HCT116 (cell line): Measurements from ENCODE around the gene CTNNB1. TPM values are rescaled to one million over a fixed set of nuclear protein-coding genes. Genes with fewer than 3 reads are reported as not detected.
A peak's percentile ranks its signal among the peaks of the same experiment; 100 is the strongest.

ENCODE experiments used
- ATAC-seq: fragments of 200-7000 bp; cut with Tn5 transposase; 2 replicates; pipeline ENCODE4 v1.9.1; 2020; ENCODE audit warnings: mild to moderate bottlenecking, moderate library complexity
- Bru-seq: library from RNA; stranded (reverse); fragments of 400-500 nt; gene quantifications from one replicate; lab custom pipeline; 2021; lab: Mats Ljungman, UMichigan
- BruChase-seq, 2 experiments: library from RNA; stranded (reverse); fragments of 400-500 nt; gene quantifications; one replicate each; lab custom pipeline; 2021; lab: Mats Ljungman, UMichigan
- BruUV-seq: library from RNA; stranded (reverse); fragments of 400-500 nt; replicated peaks from 2 replicates; lab custom pipeline; 2021; lab: Mats Ljungman, UMichigan
- CTCF ChIA-PET: fragments of 300-600 bp; sonication (Branson Sonifier 250); formaldehyde crosslinking; loops from one replicate; lab custom pipeline; 2021; ENCODE audit warnings: antibody characterized with exemption; lab: Charles Lee
- POLR2A ChIA-PET: fragments of 300-600, 350-600 bp; sonication (Branson Sonifier 250); formaldehyde crosslinking; loops from one replicate; lab custom pipeline; 2021; ENCODE audit warnings: antibody characterized with exemption; lab: Charles Lee
- RAD21 ChIA-PET, 2 experiments: fragments of 300-600 bp; sonication (Branson Sonifier 250); formaldehyde crosslinking; loops; one replicate each; lab custom pipeline; 2023; ENCODE audit warnings: low total read pairs in 2 of 2; ENCODE audit not compliant: uncharacterized antibody in 2 of 2, unreplicated experiment in 2 of 2, low non-redundant PET in 1 of 2; lab: Charles Lee
- DNase-seq: peaks from one replicate; pipeline ENCODE4 v3.0.0-alpha.2; 2010; ENCODE audit warnings: low read depth, low spot score
- H2AFZ ChIP-seq: fragments of 200-600 bp; shearing (Covaris generic), sonication (generic); 2 replicates; pipeline ENCODE4 v1.6.1; 2017; ENCODE audit warnings: low read depth, mixed run types, mixed read lengths, antibody characterized with exemption, low read length; ENCODE audit not compliant: poor library complexity, severe bottlenecking
- H3K27ac ChIP-seq: 2 replicates; pipeline ENCODE4 v1.5.1; 2012; ENCODE audit warnings: low read depth, low read length
- H3K27me3 ChIP-seq: fragments of 200-600 bp; sonication (generic); 2 replicates; pipeline ENCODE4 v1.6.1; 2016; ENCODE audit warnings: mixed run types, low read length, mixed read lengths; ENCODE audit not compliant: insufficient read depth
- H3K36me3 ChIP-seq, 2 experiments: fragments of 200-500 bp in 1 of 2; fragments of 200-600 bp in 1 of 2; sonication (Bioruptor generic) in 1 of 2; sonication (generic) in 1 of 2; 2 replicates each; pipeline versions ENCODE4 v1.5.1 to v1.6.1; 2014 to 2016; ENCODE audit warnings: low read length in 2 of 2, inconsistent platforms in 1 of 2, mixed read lengths in 1 of 2, mixed run types in 1 of 2; ENCODE audit not compliant: insufficient read depth in 2 of 2, control insufficient read depth in 1 of 2
- H3K4me1 ChIP-seq, 2 experiments: fragments of 200-600 bp in 1 of 2; sonication (generic) in 1 of 2; 2 replicates each; pipeline versions ENCODE4 v1.5.1 to v1.6.1; 2012 to 2017; ENCODE audit warnings: low read length in 2 of 2, inconsistent platforms in 1 of 2, mild to moderate bottlenecking in 1 of 2, mixed read lengths in 1 of 2, mixed run types in 1 of 2, moderate library complexity in 1 of 2; ENCODE audit not compliant: insufficient read depth in 2 of 2, control insufficient read depth in 1 of 2
- H3K4me2 ChIP-seq: fragments of 200-600 bp; sonication (generic); 2 replicates; pipeline ENCODE4 v1.6.1; 2017; ENCODE audit warnings: mixed run types, low read length, mixed read lengths
- H3K4me3 ChIP-seq, 2 experiments: fragments of 200-600 bp in 1 of 2; sonication (generic) in 1 of 2; replicated peaks in 1 of 2; 2 replicates each; pipeline ENCODE4 v1.5.1; 2011 to 2016; ENCODE audit warnings: low read length in 2 of 2, control low read depth in 1 of 2, low read depth in 1 of 2, mild to moderate bottlenecking in 1 of 2, mixed read lengths in 1 of 2, mixed run types in 1 of 2
- H3K79me2 ChIP-seq: fragments of 200-600 bp; sonication (generic); 2 replicates; pipeline ENCODE4 v1.6.1; 2017; ENCODE audit warnings: mild to moderate bottlenecking, mixed run types, low read length, moderate library complexity, mixed read lengths; ENCODE audit not compliant: insufficient read depth
- H3K9ac ChIP-seq: fragments of 200-600 bp; sonication (generic); 2 replicates; pipeline ENCODE4 v1.6.1; 2016; ENCODE audit warnings: low read length, mixed read lengths
- H3K9me2 ChIP-seq: fragments of 200-600 bp; sonication (generic), shearing (Covaris generic); 2 replicates; pipeline ENCODE4 v1.6.1; 2017; ENCODE audit warnings: mixed run types, mild to moderate bottlenecking, moderate library complexity; ENCODE audit not compliant: insufficient read depth
- H3K9me3 ChIP-seq, 2 experiments: fragments of 200-500 bp in 1 of 2; fragments of 200-600 bp in 1 of 2; sonication (Bioruptor generic) in 1 of 2; sonication (generic) in 1 of 2; 2 replicates each; pipeline ENCODE4 v1.6.1; 2014 to 2017; ENCODE audit warnings: low read length in 2 of 2, mixed read lengths in 2 of 2, inconsistent platforms in 1 of 2, low read depth in 1 of 2, mild to moderate bottlenecking in 1 of 2, mixed run types in 1 of 2, moderate library complexity in 1 of 2; ENCODE audit not compliant: control insufficient read depth in 1 of 2, insufficient read depth in 1 of 2
- H4K20me1 ChIP-seq: fragments of 200-600 bp; sonication (generic), shearing (Covaris generic); 2 replicates; pipeline ENCODE4 v1.6.1; 2017; ENCODE audit warnings: mixed run types, mild to moderate bottlenecking, moderate library complexity; ENCODE audit not compliant: insufficient read depth
- ATF3 ChIP-seq: IDR thresholded peaks from 2 replicates; pipeline ENCODE4 v1.6.1; 2012
- CTCF ChIP-seq, 3 experiments: fragments of 200-600 bp in 1 of 3; sonication (generic) in 1 of 3; IDR thresholded peaks in 2 of 3; conservative IDR thresholded peaks in 1 of 3; 2 replicates each; pipeline ENCODE4 v1.5.1; 2012 to 2017; ENCODE audit warnings: low read depth in 2 of 3, low read length in 2 of 3, antibody characterized with exemption in 1 of 3, borderline replicate concordance in 1 of 3, control low read depth in 1 of 3, mild to moderate bottlenecking in 1 of 3, mixed read lengths in 1 of 3, mixed run types in 1 of 3, moderate library complexity in 1 of 3; ENCODE audit not compliant: insufficient read depth in 1 of 3
- EGR1 ChIP-seq: IDR thresholded peaks from 2 replicates; pipeline ENCODE4 v1.6.1; 2012; ENCODE audit warnings: low read depth
- EZH2 ChIP-seq: fragments of 200-600 bp; sonication (generic); IDR thresholded peaks from 2 replicates; pipeline ENCODE4 v1.6.1; 2017; ENCODE audit warnings: antibody characterized with exemption, mixed run types
- EZH2phosphoT487 ChIP-seq: fragments of 200-600 bp; IDR thresholded peaks from 2 replicates; pipeline ENCODE4 v1.6.1; 2018; ENCODE audit warnings: antibody characterized with exemption, borderline replicate concordance
- FOSL1 ChIP-seq: IDR thresholded peaks from 2 replicates; pipeline ENCODE4 v1.6.1; 2012; ENCODE audit warnings: low read depth
- JUND ChIP-seq: IDR thresholded peaks from 2 replicates; pipeline ENCODE4 v1.6.1; 2012
- POLR2AphosphoS5 ChIP-seq: IDR thresholded peaks from 2 replicates; pipeline ENCODE4 v1.6.1; 2011; ENCODE audit warnings: mild to moderate bottlenecking, low read depth, low read length, moderate library complexity
- RAD21 ChIP-seq: IDR thresholded peaks from 2 replicates; pipeline ENCODE4 v1.6.1; 2012; ENCODE audit warnings: low read depth, mild to moderate bottlenecking
- SIN3A ChIP-seq: IDR thresholded peaks from 2 replicates; pipeline ENCODE4 v1.6.1; 2012; ENCODE audit warnings: low read depth
- SRF ChIP-seq: IDR thresholded peaks from 2 replicates; pipeline ENCODE4 v1.6.1; 2012; ENCODE audit warnings: low read depth
- TCF7L2 ChIP-seq: IDR thresholded peaks from 2 replicates; pipeline ENCODE4 v1.7.0; 2011; ENCODE audit warnings: borderline replicate concordance, inconsistent platforms; ENCODE audit not compliant: insufficient read depth, insufficient read length; ENCODE audit errors: extremely low read depth
- YY1 ChIP-seq: IDR thresholded peaks from 2 replicates; pipeline ENCODE4 v1.6.1; 2011; ENCODE audit warnings: low read length, low read depth, moderate library complexity, mild to moderate bottlenecking; ENCODE audit not compliant: insufficient replicate concordance; ENCODE audit errors: extremely low read depth
- ZFX ChIP-seq: fragments of 450-650 bp; IDR thresholded peaks from 2 replicates; pipeline ENCODE4 v1.6.1; 2017
- ZNF274 ChIP-seq: fragments of 200-500 bp; sonication (Bioruptor generic); IDR thresholded peaks from 2 replicates; pipeline ENCODE4 v1.6.1; 2014; ENCODE audit warnings: mild to moderate bottlenecking, low read depth, low read length, inconsistent platforms
- intact Hi-C: fragments of 100-400 bp; cut with micrococcal nuclease; formaldehyde crosslinking; loops from 2 replicates; pipeline ENCODE4 v1.10.0; 2022
- long read RNA-seq: library from polyadenylated mRNA; unstranded; transcript quantifications from one replicate; pipeline ENCODE4 v2.0.0, GENCODE V29; 2021; ENCODE audit not compliant: unreplicated experiment
- polyA plus RNA-seq: library from polyadenylated mRNA; unstranded; fragments of >200 nt; gene quantifications from 2 replicates; pipeline ENCODE4 v1.2.1, GENCODE V29; 2012; ENCODE audit warnings: missing spikeins
- total RNA-seq: library from RNA; stranded (reverse); gene quantifications from one replicate; pipeline ENCODE4 v1.2.1, GENCODE V29; 2021; ENCODE audit not compliant: unreplicated experiment
- TF ChIP-seq, protein P1 (sequence below): IDR thresholded peaks from 2 replicates; pipeline ENCODE4 v1.6.1; 2012; ENCODE audit warnings: low read depth
- TF ChIP-seq, protein P2 (sequence below): IDR thresholded peaks from 2 replicates; pipeline ENCODE4 v1.6.1; 2012

The CTNNB1 gene
- total RNA-seq (265 TPM), Bru-seq, nascent RNA (percentile 96 among the genes with signal in this experiment), BruChase-seq, experiment 1, labeled RNA remaining after a 6-hour chase (percentile 97 among the genes with signal in this experiment), BruChase-seq, experiment 2, labeled RNA remaining after a 2-hour chase (percentile 95 among the genes with signal in this experiment)
- 234 and 247 TPM in 2 replicates for polyA plus RNA-seq
- long read RNA-seq, transcript CTNNB1-203 (16 exons, 3,472 nt) = minor isoform, 58 of 481 reads
- long read RNA-seq, transcript CTNNB1-246 (16 exons, 2,778 nt) = minor isoform, 14 of 481 reads
- long read RNA-seq, transcript CTNNB1-202 (16 exons, 3,268 nt) = major isoform, 153 of 481 reads
- long read RNA-seq, transcript CTNNB1-201 (15 exons, 3,947 nt) = minor isoform, 101 of 481 reads
- long read RNA-seq, partial matches to known transcripts = 117 of 481 reads
- long read RNA-seq, other reads (novel, unspliced or antisense) = 23 of 481 reads

GRCh38 chr3:41198950-41199865 lies at the start of gene CTNNB1:
Gene CTNNB1, plus strand, starts transcription at chr3:41199505. Its CDS starts 24,564 bp downstream, at chr3:41224069.
- ATAC-seq (peak; percentile 82), DNase-seq (peak; percentile 83)
- H2AFZ ChIP-seq = no peak within 1 kb of the TSS
- H3K9me3 ChIP-seq = no peaks in the 10 kb centered on the region
- H3K9me2 ChIP-seq = no peaks in the 10 kb centered on the region
- H3K27me3 ChIP-seq = peaks cover 8% of the 10 kb centered on the region; the same call in 1 of the 2 replicates
- H3K4me3 ChIP-seq = peak within 1 kb of the TSS; percentile 85 to 91
- peak within 1 kb of the TSS; percentile 91 for H3K9ac ChIP-seq
- CTCF ChIA-PET = interaction anchor here (0.6 to 1.3 kb wide), 2 partner anchors 10 to 20 kb away, joined by 5 read pairs; no protein-coding TSS in a partner anchor
- intact Hi-C loops = no loop called here
- peaks cover 20 to 32% of the 10 kb centered on the region in 2 experiments for H3K4me1 ChIP-seq
- H3K4me2 ChIP-seq = peak within 1 kb of the TSS; percentile 88
- H3K79me2 ChIP-seq = peaks cover 48% of the 10 kb centered on the region
- H4K20me1 ChIP-seq = peaks cover 33% of the 10 kb centered on the region
- peak within 1 kb of the TSS; percentile 90 for H3K27ac ChIP-seq
- POLR2A ChIA-PET = interaction anchor here (0.8 to 2.0 kb wide), 15 partner anchors 9 to 619 kb away, joined by 3 to 13 read pairs (median 3); no protein-coding TSS in a partner anchor
- BruUV-seq = no TSS peak
- no peaks in the 10 kb centered on the region for H3K36me3 ChIP-seq
- RAD21 ChIA-PET = no interaction called here
- TF ChIP-seq YY1 (peak; percentile 99), RAD21 (peak; percentile 16), POLR2AphosphoS5 (peak; percentile 99), EGR1 (peak; percentile 95), ATF3 (no peak), CTCF (IDR thresholded peaks at IDR 0.05 in 2 of 3, conservative IDR thresholded peaks at IDR 0.05 in 1 of 3; ENCODE audit: borderline replicate concordance in 1 of 3, insufficient read depth in 1 of 3, low read depth in 2 of 3, low read length in 2 of 3) (no peak), SRF (no peak; the same call in 1 of the 2 replicates), EZH2 (no peak), SIN3A (peak; percentile 93), FOSL1 (no peak), ZFX (peak; percentile 88), EZH2phosphoT487 (no peak), JUND (peak; percentile 81; the same call in 1 of the 2 replicates), ZNF274 (no peak), TCF7L2 (peak; percentile 85)
- TF ChIP-seq, protein P1, sequence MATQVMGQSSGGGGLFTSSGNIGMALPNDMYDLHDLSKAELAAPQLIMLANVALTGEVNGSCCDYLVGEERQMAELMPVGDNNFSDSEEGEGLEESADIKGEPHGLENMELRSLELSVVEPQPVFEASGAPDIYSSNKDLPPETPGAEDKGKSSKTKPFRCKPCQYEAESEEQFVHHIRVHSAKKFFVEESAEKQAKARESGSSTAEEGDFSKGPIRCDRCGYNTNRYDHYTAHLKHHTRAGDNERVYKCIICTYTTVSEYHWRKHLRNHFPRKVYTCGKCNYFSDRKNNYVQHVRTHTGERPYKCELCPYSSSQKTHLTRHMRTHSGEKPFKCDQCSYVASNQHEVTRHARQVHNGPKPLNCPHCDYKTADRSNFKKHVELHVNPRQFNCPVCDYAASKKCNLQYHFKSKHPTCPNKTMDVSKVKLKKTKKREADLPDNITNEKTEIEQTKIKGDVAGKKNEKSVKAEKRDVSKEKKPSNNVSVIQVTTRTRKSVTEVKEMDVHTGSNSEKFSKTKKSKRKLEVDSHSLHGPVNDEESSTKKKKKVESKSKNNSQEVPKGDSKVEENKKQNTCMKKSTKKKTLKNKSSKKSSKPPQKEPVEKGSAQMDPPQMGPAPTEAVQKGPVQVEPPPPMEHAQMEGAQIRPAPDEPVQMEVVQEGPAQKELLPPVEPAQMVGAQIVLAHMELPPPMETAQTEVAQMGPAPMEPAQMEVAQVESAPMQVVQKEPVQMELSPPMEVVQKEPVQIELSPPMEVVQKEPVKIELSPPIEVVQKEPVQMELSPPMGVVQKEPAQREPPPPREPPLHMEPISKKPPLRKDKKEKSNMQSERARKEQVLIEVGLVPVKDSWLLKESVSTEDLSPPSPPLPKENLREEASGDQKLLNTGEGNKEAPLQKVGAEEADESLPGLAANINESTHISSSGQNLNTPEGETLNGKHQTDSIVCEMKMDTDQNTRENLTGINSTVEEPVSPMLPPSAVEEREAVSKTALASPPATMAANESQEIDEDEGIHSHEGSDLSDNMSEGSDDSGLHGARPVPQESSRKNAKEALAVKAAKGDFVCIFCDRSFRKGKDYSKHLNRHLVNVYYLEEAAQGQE = no peak
- TF ChIP-seq, protein P2, sequence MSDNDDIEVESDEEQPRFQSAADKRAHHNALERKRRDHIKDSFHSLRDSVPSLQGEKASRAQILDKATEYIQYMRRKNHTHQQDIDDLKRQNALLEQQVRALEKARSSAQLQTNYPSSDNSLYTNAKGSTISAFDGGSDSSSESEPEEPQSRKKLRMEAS = peak; percentile 82
